Adipose tissue (tissue), 3 donors: Measurements from ENCODE around the gene CD247. TPM values are rescaled to one million over a fixed set of nuclear protein-coding genes. Genes with fewer than 3 reads are reported as not detected.

Source experiments
- H3K27ac ChIP-seq: one replicate; pipeline ENCODE4 v1.5.1; 2013; ENCODE audit warnings: low read depth, low read length
- WGBS, 3 donors: extraction: QIAGEN DNeasy Blood & Tissue Kit; methylation state at CpG; one replicate each; pipeline ENCODE4 v1.1.7; 2013; 5-methylcytosine and 5-hydroxymethylcytosine counted together
- polyA plus RNA-seq, 3 donors: library from polyadenylated mRNA; stranded (reverse); fragments of 200-250 nt; gene quantifications; one replicate each; pipeline ENCODE4 v1.2.3, GENCODE V29; 2013
- donor health status: healthy with polysubstance abuse.
- donor health status: Bipolar disorder and iron deficiency.
- donor health status: healthy.

Gene CD247
- polyA plus RNA-seq, 3 donors, result 0.79 to 1.7 (median 0.98) TPM

DNA sequence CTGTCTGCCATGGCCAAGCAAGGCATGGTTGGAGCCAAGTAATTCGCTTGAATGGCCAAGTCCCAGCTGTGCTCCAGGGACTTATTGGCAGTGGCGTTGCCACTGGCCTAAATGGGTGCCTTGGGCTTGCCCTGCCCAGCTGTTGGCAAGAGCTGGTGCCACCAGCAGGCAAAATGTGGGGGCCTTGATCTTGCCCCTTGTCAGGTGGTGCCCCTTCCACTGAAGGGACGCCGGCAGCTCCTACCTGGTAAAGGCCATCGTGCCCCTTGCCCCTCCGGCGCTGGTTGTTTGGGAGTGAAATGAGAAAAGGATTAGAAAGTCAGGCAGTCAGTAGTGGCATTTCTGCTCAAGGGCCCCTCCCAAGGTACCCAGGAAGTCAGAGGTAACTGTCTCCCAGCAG lies 85.5 kb downstream of the CD247 start:
- WGBS, 3 donors, result 96 to 98% (median 97%) methylated on average over 7 of the region's 7 CpGs
- H3K27ac ChIP-seq, result no peak overlapping the region

DNA sequence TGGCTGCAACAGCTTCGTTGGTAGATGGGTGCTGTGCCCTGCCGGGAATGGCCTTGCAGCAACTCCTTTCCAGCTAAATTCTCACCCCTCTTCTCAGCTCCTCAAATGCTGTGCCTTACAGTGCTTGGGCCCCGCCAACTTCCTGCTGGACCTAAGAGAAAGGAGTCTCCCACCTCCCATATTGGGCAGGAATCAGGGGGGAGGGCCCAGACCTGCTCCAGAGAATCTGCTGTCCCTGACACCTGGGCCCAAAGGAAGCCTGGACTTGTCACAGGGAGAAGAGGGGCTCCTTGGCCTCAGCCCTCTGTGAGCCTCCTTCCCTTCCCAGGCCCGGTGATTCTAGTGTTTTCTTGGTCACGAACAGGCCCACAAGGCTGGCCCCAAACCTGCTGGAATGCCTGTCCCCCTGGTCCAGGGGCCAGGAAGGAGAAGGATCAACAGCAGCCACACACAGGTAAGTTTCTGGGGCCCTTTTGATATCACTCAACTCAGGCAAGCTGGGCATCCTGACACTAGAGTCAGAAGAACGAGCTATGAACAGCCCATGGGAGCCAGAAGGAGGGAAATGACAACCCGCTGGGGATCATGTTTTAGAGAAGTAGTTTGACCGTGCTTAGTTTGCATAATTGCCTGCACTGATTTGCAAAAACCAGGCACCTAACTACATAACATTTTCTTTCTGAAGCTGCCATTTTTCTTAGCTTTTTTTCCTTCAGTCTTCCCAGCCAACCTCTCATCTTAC lies 86.2 kb downstream of the CD247 start:
- H3K27ac ChIP-seq, result no peak overlapping the region
- 77 to 91% (median 86%) methylated on average over 8 of the region's 8 CpGs for WGBS, 3 donors

GRCh38 chr1:167431261-167431908 lies 86.9 kb downstream of the CD247 start:
- WGBS, 3 donors, result 83 to 88% (median 84%) methylated on average over 14 of the region's 14 CpGs
- no peak overlapping the region for H3K27ac ChIP-seq

DNA sequence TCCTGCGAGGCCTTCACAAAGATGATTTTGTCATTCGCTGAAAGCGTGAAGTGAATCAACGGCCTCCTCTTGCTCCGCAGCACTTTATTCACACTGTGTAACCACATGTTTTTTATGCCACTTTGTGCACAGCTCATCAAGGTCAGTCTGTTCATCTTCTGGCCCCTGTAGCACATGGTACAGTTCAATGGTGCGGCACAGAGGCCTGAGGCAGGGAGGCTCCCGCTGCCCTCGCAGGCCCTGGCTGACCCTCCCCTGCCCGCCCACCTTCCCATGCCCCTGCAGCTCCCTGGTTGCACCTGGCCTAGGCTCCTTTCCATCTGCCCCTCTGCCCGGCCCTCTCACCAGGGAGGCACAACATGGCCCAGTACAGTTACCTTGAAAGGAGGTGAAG lies 87.5 kb downstream of the CD247 start:
- WGBS, 3 donors, result 85 to 92% (median 91%) methylated on average over 10 of the region's 10 CpGs
- no peak overlapping the region for H3K27ac ChIP-seq

GRCh38 chr1:167430134-167430848 lies 88.0 kb downstream of the CD247 start:
- no peak overlapping the region for H3K27ac ChIP-seq
- WGBS, 3 donors, result 80 to 88% (median 82%) methylated on average over 17 of the region's 17 CpGs

DNA sequence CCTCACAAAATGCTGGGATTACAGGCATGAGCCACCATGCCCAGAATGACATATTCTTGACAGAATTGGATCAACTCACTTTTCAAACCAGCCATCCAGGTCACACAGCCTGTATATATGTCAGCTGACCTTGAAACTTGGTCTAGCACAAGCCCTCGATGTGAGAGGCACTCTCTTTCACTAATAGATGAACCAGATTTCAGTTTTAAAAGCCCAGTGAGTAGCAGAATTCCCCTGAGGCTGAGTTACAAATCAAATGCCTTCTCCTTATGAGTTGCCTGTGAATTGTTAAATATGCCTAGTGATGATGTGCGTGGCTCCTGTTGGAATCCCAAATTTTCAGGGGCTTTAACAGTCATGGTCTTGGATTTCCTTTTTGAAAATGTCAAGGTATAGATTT lies 88.7 kb downstream of the CD247 start:
- no peak overlapping the region for H3K27ac ChIP-seq
- 56 to 76% (median 63%) methylated on average over 2 of the region's 2 CpGs for WGBS, 3 donors

DNA sequence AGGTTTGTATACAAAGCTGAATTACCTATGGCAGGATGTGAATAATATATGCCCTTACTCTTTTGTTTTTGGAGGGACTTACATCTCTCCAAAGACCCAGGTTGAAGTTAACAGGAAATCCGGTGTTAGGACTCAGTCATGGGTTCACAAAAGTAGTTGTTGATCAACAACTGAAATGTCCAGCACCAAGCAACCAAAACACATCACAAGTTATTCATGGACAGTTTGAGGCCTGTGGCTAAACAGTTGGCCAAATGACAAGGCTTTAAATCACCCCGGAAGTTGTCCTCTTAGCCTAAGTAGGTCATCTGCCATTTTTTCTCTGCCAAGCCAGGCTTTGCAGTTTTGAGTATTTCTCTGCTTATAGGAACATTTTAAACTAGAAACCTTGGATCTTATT lies 89.9 kb downstream of the CD247 start:
- H3K27ac ChIP-seq, result no peak overlapping the region
- WGBS, 3 donors, result 53 to 69% (median 61%) methylated on average over 2 of the region's 2 CpGs

DNA sequence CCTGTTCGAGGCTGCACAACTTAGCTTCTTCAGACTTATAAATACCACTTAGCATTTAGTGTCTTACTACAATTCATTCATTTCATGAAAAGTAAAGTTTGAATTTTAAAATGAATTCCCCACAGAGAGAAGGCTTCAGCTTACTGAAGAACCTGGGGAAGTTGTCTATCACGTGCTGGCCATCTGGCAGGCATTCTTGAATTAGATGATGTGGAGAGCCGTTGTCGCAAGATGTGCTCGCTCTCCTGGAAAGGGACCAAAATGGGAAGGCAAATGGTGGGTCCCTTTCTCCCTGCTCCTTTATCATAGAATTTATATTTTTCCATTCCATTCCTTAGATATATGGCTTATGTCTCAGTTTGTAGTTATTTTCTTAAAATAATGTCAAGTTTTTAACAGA lies 90.5 kb downstream of the CD247 start:
- 63 to 91% (median 69%) methylated on average over 5 of the region's 5 CpGs for WGBS, 3 donors
- no peak overlapping the region for H3K27ac ChIP-seq

DNA sequence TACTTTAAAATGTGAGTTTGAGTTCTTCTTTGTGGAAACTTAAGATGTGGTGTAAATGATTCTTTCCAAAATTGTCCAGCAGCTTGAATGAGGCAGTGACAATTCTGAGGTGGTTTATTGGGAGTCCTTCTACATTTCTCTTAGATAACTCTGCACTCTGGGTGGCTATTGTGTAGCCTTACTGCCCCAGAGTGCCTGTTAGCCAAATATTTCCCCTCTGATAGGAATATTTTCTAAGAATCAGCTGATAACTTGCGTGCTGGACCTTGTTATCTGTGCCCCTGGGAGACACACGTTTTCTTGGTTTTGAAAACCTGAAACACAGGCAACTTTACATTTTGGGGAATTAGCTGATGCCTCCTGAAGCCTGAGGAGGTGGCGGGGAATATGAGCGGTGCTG lies 91.6 kb downstream of the CD247 start:
- H3K27ac ChIP-seq, result no peak overlapping the region
- WGBS, 3 donors, result 73 to 95% (median 94%) methylated on average over 4 of the region's 4 CpGs

- WGBS, 3 donors, result 92 to 95% (median 94%) methylated on average over 7 of the region's 7 CpGs
These were observed 92.8 kb downstream of the CD247 start for GRCh38 chr1:167425482-167425881.

GRCh38 chr1:167423684-167424619 lies 94.4 kb downstream of the CD247 start:
- 87 to 91% (median 88%) methylated on average over 15 of the region's 15 CpGs for WGBS, 3 donors
- no peak overlapping the region for H3K27ac ChIP-seq

More at GRCh38 chr1:167425482-167425881, 92.8 kb downstream of the CD247 start:
- no peak overlapping the region for H3K27ac ChIP-seq

- H3K27ac ChIP-seq, result no peak overlapping the region
- WGBS, 3 donors, result 22 to 65% (median 51%) methylated on average over 3 of the region's 3 CpGs
These were observed 97.8 kb downstream of the CD247 start for GRCh38 chr1:167420510-167420909.

DNA sequence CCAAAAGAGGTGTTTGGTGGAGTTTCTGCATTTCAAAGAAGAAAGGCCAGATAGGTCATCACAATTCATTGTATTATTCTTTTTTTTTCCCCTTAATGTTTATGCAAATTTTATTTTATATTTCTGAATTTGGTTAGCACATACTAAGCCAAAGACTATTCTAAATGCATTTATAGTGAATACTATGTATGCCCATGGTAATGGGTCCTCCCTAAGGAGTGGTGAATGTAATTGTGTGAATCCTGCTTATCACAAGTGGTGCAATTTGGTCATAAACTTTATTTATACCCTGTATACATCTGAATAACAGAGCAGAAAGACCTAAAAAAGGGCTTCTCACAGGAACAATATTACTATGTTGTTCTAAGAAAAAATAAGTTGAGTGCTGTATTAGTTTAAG lies 99.1 kb downstream of the CD247 start:
- no peak overlapping the region for H3K27ac ChIP-seq

DNA sequence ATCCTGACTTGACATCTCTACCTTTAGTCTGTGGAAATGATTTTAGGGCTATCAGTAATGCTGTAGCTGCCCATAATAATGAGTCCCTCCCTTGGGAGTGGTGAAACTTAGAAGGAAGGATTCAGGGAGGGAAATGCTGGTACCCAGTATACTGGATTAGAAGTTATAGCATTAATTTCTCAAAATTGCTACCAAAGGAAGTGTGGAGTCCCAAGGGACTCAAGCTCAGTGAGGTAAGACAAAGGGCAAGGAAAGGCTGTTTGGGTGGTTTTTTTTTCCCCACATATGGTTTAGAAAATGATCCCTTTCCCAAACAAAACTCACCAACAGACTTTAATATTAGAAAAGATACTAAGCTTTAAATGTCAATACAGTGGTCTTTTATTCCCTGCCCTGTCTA lies 99.9 kb downstream of the CD247 start:
- H3K27ac ChIP-seq, result no peak overlapping the region

DNA sequence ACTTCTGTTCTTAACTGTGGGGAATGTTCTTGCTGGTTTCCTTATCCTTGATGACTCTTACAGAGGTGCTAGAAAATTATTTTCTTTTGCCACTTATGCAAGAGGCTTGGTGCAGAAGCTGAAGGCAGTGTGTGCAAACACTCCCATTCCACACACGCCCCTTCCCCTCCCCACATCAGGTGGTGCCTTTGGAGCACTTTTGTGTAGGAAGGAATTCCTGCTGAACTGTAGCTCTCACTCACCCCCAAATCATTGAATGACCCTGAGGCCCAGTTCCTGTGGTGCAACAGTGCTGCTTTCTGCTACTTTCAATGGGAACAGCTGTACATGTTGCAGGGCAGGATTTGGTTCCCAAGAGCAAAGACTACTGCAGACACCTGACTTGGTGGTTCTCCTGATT lies 101.8 kb downstream of the CD247 start:
- H3K27ac ChIP-seq, result no peak overlapping the region
- 67 to 85% (median 81%) methylated on average over 1 of the region's 1 CpG for WGBS, 3 donors

GRCh38 chr1:167413328-167413727 lies 105.0 kb downstream of the CD247 start:
- 33 to 97% (median 94%) methylated on average over 3 of the region's 3 CpGs for WGBS, 3 donors
- no peak overlapping the region for H3K27ac ChIP-seq

- 37 to 74% (median 71%) methylated on average over 5 of the region's 5 CpGs for WGBS, 3 donors
- no peak overlapping the region for H3K27ac ChIP-seq
These were observed 105.4 kb downstream of the CD247 start for GRCh38 chr1:167412920-167413319.

DNA sequence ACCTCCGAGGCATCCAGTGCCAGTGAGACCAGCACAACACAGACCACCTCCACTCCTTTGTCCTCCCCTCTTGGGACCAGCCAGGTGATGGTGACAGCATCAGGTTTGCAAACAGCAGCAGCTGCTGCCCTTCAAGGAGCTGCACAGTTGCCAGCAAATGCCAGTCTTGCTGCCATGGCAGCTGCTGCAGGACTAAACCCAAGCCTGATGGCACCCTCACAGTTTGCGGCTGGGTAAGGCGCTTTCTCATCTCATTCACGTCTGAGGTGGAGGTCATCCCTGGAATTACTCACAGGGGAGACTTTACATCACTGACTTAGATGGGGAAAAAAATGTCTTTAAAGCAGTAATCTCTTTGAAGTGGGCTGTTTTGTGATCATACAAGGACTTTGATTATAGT lies 106.3 kb downstream of the CD247 start:
- 55 to 92% (median 90%) methylated on average over 4 of the region's 4 CpGs for WGBS, 3 donors
- H3K27ac ChIP-seq, result no peak overlapping the region

DNA sequence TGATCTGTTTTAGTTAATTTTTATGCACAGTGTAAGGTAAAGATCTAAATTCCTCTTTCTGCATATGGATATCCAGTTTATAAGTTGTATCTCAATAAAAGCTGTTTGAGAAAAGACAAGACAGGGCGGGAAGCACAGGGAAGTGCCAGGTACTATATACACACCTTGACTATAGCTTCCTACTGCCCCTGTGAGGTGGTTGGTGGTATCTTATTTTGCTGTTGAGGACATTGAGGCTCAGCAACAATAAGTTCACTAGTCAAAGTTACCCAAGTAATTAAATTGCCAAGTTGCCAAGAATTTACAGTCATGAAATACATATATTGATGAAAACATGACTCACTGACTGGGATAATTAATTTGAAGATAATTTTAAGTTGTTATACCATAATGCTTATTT lies 109.1 kb downstream of the CD247 start:
- 94 to 97% (median 96%) methylated on average over 1 of the region's 1 CpG for WGBS, 3 donors
- H3K27ac ChIP-seq, result no peak overlapping the region
